ENCODE measurements around the gene WFDC1.

DNA sequence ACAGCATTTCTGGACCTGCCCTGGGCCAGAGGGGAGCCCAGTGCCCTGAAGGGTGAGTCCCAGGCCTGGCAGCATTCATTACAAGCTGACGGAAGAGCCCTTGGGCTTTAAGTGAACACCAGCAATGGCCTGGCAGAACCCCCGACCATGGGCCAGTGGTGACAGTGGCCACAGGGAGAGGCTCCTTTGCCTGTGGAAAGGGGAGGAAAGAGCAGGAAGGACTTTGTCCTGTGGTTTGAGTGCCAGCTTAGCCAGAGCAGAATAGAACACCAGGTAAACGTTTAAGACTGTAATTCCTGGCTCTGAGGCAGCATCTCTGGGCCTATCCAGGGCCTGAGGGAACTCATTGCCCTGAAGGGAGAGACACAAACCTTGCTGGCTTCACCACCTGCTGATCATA lies 39.4 kb downstream of the WFDC1 start:
- TF ChIP-seq, protein P1, sequence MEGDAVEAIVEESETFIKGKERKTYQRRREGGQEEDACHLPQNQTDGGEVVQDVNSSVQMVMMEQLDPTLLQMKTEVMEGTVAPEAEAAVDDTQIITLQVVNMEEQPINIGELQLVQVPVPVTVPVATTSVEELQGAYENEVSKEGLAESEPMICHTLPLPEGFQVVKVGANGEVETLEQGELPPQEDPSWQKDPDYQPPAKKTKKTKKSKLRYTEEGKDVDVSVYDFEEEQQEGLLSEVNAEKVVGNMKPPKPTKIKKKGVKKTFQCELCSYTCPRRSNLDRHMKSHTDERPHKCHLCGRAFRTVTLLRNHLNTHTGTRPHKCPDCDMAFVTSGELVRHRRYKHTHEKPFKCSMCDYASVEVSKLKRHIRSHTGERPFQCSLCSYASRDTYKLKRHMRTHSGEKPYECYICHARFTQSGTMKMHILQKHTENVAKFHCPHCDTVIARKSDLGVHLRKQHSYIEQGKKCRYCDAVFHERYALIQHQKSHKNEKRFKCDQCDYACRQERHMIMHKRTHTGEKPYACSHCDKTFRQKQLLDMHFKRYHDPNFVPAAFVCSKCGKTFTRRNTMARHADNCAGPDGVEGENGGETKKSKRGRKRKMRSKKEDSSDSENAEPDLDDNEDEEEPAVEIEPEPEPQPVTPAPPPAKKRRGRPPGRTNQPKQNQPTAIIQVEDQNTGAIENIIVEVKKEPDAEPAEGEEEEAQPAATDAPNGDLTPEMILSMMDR (IDR thresholded peaks at IDR 0.05) = no peak
- no peak for TF ChIP-seq POLR2A (IDR thresholded peaks at IDR 0.05)

All from uterus (tissue), 2 donors.